ENCODE data around the gene AKAP1. TPM values are rescaled to one million over a fixed set of nuclear protein-coding genes. Genes with fewer than 3 reads are reported as not detected.

The AKAP1 gene
- polyA plus RNA-seq, 1 donor from 2014 or later = 21.4 TPM

- Mint-ChIP-seq H3K4me3 (no peak overlapping the region), H3K27ac (no peak overlapping the region), H3K9me3 (peaks cover 0 to 10% (median 0%) of the 10 kb centered on the region in 3 donors), H3K36me3 (peaks cover 1% of the 10 kb centered on the region), H3K27me3 (peaks cover 17% of the 10 kb centered on the region), H3K4me1 (no peaks in the 10 kb centered on the region)
Measured at GRCh38 chr17:57168695-57169094, 83.6 kb downstream of the AKAP1 start.

GRCh38 chr17:57170866-57171265, 85.8 kb downstream of the AKAP1 start:
- Mint-ChIP-seq H3K4me3 (no peak overlapping the region), H3K4me1 (no peaks in the 10 kb centered on the region)

More at GRCh38 chr17:57170866-57171265, 85.8 kb downstream of the AKAP1 start:
- Mint-ChIP-seq H3K27ac (no peak overlapping the region), H3K27me3 (peaks cover 22% of the 10 kb centered on the region), H3K9me3 (peaks cover 0 to 5% (median 0%) of the 10 kb centered on the region in 3 donors), H3K36me3 (peaks cover 1% of the 10 kb centered on the region)

Other genes starting within 250 kb of the AKAP1 start
- 14.0 TPM for gene TRIM25, start 171.2 kb upstream of the AKAP1 start, polyA plus RNA-seq
- gene COIL, start 124.2 kb upstream of the AKAP1 start, polyA plus RNA-seq = 18.5 TPM
- 131 TPM for gene SCPEP1, start 107.1 kb upstream of the AKAP1 start, polyA plus RNA-seq
- 3.8 TPM for gene MSI2, start 171.3 kb downstream of the AKAP1 start, polyA plus RNA-seq

All from IgD-negative memory B cell (primary cell).